Endodermal cell (in vitro differentiated cells): Measurements from ENCODE around the gene CNTNAP5. TPM values are rescaled to one million over a fixed set of nuclear protein-coding genes. Genes with fewer than 3 reads are reported as not detected.

Experiments
- DNase-seq: peaks from one replicate; pipeline ENCODE4 v3.0.0-alpha.2; 2017
- H3K27ac ChIP-seq: 2 replicates; pipeline ENCODE4 v1.5.1; 2013; ENCODE audit warnings: mild to moderate bottlenecking, low read depth, low read length, moderate library complexity
- H3K27me3 ChIP-seq: 2 replicates; pipeline ENCODE4 v1.6.1; 2013; ENCODE audit warnings: mild to moderate bottlenecking, low read length, moderate library complexity; ENCODE audit not compliant: insufficient read depth, control insufficient read depth, poor library complexity, severe bottlenecking
- H3K36me3 ChIP-seq: 2 replicates; pipeline ENCODE4 v1.7.0; 2013; ENCODE audit warnings: mild to moderate bottlenecking, low read length, moderate library complexity; ENCODE audit not compliant: control insufficient read depth, insufficient read depth
- H3K4me1 ChIP-seq: one replicate; pipeline ENCODE4 v1.7.0; 2013; ENCODE audit warnings: low read length; ENCODE audit not compliant: control insufficient read depth, insufficient read depth
- H3K4me3 ChIP-seq: 2 replicates; pipeline ENCODE4 v1.5.1; 2013; ENCODE audit warnings: mild to moderate bottlenecking, low read length, moderate library complexity
- H3K9ac ChIP-seq: 2 replicates; pipeline ENCODE4 v1.6.1; 2013; ENCODE audit warnings: mild to moderate bottlenecking, low read length, moderate library complexity; ENCODE audit not compliant: poor library complexity, severe bottlenecking; ENCODE audit errors: extremely low read depth
- H3K9me3 ChIP-seq: 2 replicates; pipeline ENCODE4 v1.6.1; 2013; ENCODE audit warnings: mild to moderate bottlenecking, low read length, moderate library complexity; ENCODE audit not compliant: control insufficient read depth
- H3K27ac Mint-ChIP-seq: 2 replicates; pipeline ENCODE4 v1.8.0; 2020; ENCODE audit warnings: mixed read lengths
- H3K27me3 Mint-ChIP-seq: 2 replicates; pipeline ENCODE4 v1.8.0; 2021; ENCODE audit warnings: mild to moderate bottlenecking, mixed read lengths; ENCODE audit not compliant: insufficient read depth
- H3K36me3 Mint-ChIP-seq: 2 replicates; pipeline ENCODE4 v1.8.0; 2020; ENCODE audit warnings: low read depth, mixed read lengths
- H3K4me1 Mint-ChIP-seq: 2 replicates; pipeline ENCODE4 v1.8.0; 2020; ENCODE audit warnings: mixed read lengths
- H3K4me3 Mint-ChIP-seq: 2 replicates; pipeline ENCODE4 v1.8.0; 2020; ENCODE audit warnings: mild to moderate bottlenecking, moderate library complexity, mixed read lengths
- H3K9me3 Mint-ChIP-seq: 2 replicates; pipeline ENCODE4 v1.8.0; 2020; ENCODE audit warnings: mild to moderate bottlenecking, mixed read lengths
- WGBS, 2 experiments: methylation state at CpG; one replicate each; pipeline versions ENCODE4 v1.1.5 to v1.1.7; 2013; ENCODE audit warnings: missing lambda C conversion rate in 2 of 2, mixed read lengths in 1 of 2; ENCODE audit not compliant: insufficient coverage in 1 of 2, insufficient read length in 1 of 2; 5-methylcytosine and 5-hydroxymethylcytosine counted together
- total RNA-seq, 2 donors: library from RNA; stranded (reverse); fragmentation: NEBNext Ultra II Directional in 1 of 2; extraction: Animal tissue kit (Norgen Biotek cat#: 25700) in 1 of 2; gene quantifications; 2 replicates in 1 of 2; 3 replicates in 1 of 2; pipeline ENCODE4 v1.2.1, GENCODE V29; 2021
- TF ChIP-seq, protein P1 (sequence below): fragments of 200-600 bp; sonication (generic); conservative IDR thresholded peaks from 2 replicates; pipeline ENCODE4 v1.5.0; 2021; ENCODE audit warnings: antibody characterized with exemption, mild to moderate bottlenecking

Gene CNTNAP5
- total RNA-seq, 2 donors from 2014 or later: 0.70 to 4.4 TPM

DNA sequence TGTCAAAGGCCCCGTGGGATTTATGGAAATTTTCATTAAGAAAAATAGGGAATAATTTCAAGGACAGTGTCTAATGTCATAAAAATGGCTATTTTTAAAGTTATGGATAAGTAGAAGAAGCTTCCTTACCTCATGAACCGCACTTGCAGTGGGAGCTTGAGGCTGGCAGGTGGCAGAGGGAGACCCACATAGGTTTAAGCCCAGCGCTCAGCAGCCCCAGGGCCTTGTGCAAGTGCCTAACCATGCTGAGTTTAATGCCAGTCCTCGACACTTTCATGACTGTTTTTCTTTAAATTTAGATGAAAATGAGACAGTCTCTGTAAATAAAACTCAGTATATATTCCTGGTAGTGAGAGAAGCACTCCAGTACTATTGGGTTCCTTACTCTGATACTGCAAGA lies 285.6 kb downstream of the CNTNAP5 start:
- no peaks in the 10 kb centered on the region for H3K27me3 Mint-ChIP-seq
- 87 to 100% methylated on average over 1 to 4 of the region's 4 CpGs for WGBS, 2 experiments
- no peaks in the 10 kb centered on the region for H3K9me3 Mint-ChIP-seq
- H3K36me3 Mint-ChIP-seq: no peaks in the 10 kb centered on the region
- Histone ChIP-seq H3K36me3 (no peaks in the 10 kb centered on the region), H3K27me3 (no peaks in the 10 kb centered on the region), H3K4me1 (no peaks in the 10 kb centered on the region), H3K9ac (no peak overlapping the region), H3K27ac (no peak overlapping the region), H3K4me3 (no peak overlapping the region), H3K9me3 (no peaks in the 10 kb centered on the region)
- TF ChIP-seq, protein P1, sequence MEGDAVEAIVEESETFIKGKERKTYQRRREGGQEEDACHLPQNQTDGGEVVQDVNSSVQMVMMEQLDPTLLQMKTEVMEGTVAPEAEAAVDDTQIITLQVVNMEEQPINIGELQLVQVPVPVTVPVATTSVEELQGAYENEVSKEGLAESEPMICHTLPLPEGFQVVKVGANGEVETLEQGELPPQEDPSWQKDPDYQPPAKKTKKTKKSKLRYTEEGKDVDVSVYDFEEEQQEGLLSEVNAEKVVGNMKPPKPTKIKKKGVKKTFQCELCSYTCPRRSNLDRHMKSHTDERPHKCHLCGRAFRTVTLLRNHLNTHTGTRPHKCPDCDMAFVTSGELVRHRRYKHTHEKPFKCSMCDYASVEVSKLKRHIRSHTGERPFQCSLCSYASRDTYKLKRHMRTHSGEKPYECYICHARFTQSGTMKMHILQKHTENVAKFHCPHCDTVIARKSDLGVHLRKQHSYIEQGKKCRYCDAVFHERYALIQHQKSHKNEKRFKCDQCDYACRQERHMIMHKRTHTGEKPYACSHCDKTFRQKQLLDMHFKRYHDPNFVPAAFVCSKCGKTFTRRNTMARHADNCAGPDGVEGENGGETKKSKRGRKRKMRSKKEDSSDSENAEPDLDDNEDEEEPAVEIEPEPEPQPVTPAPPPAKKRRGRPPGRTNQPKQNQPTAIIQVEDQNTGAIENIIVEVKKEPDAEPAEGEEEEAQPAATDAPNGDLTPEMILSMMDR: no peak
- H3K4me3 Mint-ChIP-seq: no peak overlapping the region
- H3K27ac Mint-ChIP-seq: no peak overlapping the region
- no peak for DNase-seq
- H3K4me1 Mint-ChIP-seq: peaks cover 8% of the 10 kb centered on the region

DNA sequence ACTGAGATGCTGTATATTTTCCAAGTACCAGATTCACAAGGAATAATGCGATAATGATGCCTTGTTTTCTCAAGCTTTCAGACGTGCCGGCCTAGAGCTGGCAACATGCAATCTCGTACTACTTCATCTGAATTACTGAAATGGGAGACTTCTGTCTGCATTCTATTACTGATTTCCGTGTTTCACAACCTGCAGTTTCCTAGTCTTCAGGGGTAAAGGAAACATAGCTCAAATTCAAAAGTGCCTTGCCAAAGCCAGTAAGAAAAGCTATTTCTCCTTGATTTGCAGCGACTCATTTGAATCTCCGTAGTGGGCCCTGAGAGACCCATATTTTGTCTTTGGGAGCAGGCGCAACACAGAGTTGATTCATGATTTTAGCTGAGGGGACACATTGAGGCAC lies 289.0 kb downstream of the CNTNAP5 start:
- Histone ChIP-seq H3K9ac (no peak overlapping the region), H3K9me3 (no peaks in the 10 kb centered on the region), H3K27me3 (no peaks in the 10 kb centered on the region), H3K36me3 (no peaks in the 10 kb centered on the region), H3K4me3 (no peak overlapping the region), H3K4me1 (no peaks in the 10 kb centered on the region), H3K27ac (no peak overlapping the region)
- no peak overlapping the region for H3K27ac Mint-ChIP-seq
- H3K4me3 Mint-ChIP-seq: no peak overlapping the region
- H3K36me3 Mint-ChIP-seq: no peaks in the 10 kb centered on the region
- H3K4me1 Mint-ChIP-seq: peaks cover 2% of the 10 kb centered on the region
- no peaks in the 10 kb centered on the region for H3K9me3 Mint-ChIP-seq
- no peaks in the 10 kb centered on the region for H3K27me3 Mint-ChIP-seq
- WGBS, 2 experiments: 95 to 96% methylated on average over 6 to 8 of the region's 8 CpGs
- TF ChIP-seq, protein P1: no peak
- DNase-seq: no peak

GRCh38 chr2:124315221-124315880 lies 290.3 kb downstream of the CNTNAP5 start:
- WGBS, 2 experiments: 74 to 92% methylated on average over 3 to 6 of the region's 6 CpGs
- Mint-ChIP-seq H3K27me3 (no peaks in the 10 kb centered on the region), H3K36me3 (no peaks in the 10 kb centered on the region), H3K4me3 (no peak overlapping the region), H3K4me1 (peaks cover 2% of the 10 kb centered on the region), H3K27ac (no peak overlapping the region), H3K9me3 (no peaks in the 10 kb centered on the region)
- DNase-seq: no peak
- H3K4me1 ChIP-seq: no peaks in the 10 kb centered on the region
- no peak overlapping the region for H3K27ac ChIP-seq
- H3K36me3 ChIP-seq: no peaks in the 10 kb centered on the region
- H3K27me3 ChIP-seq: no peaks in the 10 kb centered on the region
- TF ChIP-seq, protein P1: no peak
- H3K9ac ChIP-seq: no peak overlapping the region
- no peaks in the 10 kb centered on the region for H3K9me3 ChIP-seq
- no peak overlapping the region for H3K4me3 ChIP-seq
